ENCODE measurements around the gene CHKB. TPM values are rescaled to one million over a fixed set of nuclear protein-coding genes. Genes with fewer than 3 reads are reported as not detected.

The CHKB gene
- total and polyA plus RNA-seq, 2 of the 4 experiments (the other 2 are of a cell fraction): 8.1 to 36.9 TPM

DNA sequence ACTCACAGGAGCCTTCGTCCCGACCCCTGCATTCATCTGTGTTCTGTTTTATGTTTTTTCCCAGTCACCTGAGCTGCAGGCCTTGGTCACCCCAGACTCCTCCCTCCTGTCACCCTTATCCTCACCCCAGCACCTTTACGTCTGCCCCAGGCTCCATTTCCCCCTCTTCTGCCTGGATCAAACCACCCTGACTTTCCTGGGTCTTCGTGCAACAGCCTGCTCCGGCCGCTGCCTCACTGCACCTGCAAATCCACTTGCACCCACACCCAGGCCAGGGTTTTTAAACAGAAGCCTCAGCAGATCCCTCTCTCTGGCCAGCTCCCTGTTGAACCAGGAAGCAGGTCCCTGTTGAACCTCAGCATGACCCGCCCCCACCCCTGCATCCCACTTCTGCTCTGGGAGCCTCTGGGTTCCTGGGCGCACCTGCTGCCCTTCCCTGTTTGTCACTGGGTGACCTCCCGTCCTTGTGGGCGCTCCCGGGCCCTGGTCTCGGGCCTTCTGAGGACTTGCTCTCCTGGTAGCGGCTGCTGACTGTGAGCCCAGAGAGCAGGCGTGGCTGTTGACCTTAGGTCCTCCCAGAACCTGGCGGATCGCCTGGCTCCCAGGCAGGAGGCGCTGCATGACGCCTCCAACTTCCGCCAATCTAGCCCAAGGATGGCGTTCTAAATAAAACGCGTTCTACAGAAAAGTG is 30.8 kb upstream of the CHKB start:
- no peak overlapping the region for H2AK5ac ChIP-seq (ENCODE audit: low read depth, low read length)
- no peak overlapping the region for H2AFZ ChIP-seq (replicated peaks; ENCODE audit: low read length, poor library complexity)
- in situ Hi-C loops (cut with MboI; ENCODE audit: low sequenced_read_pairs) (no loop called here), dilution Hi-C loops (cut with HindIII; ENCODE audit: low sequenced_read_pairs, unreplicated experiment) (no loop called here), intact Hi-C loops (cut with micrococcal nuclease) (no loop called here)
- H3K56ac ChIP-seq (ENCODE audit: extremely low read depth, insufficient read depth, low read length): no peak overlapping the region
- no peak overlapping the region for H2BK20ac ChIP-seq (ENCODE audit: low read depth, low read length)
- no peak overlapping the region for H3K18ac ChIP-seq (ENCODE audit: low read depth, low read length)
- H2BK5ac ChIP-seq (ENCODE audit: low read depth, low read length, poor library complexity, severe bottlenecking): no peak overlapping the region
- H3K4me2 ChIP-seq (ENCODE audit: low read depth, low read length): no peak overlapping the region
- no peaks in the 10 kb centered on the region for H3K4me1 ChIP-seq (ENCODE audit: control insufficient read depth, insufficient read depth, low read length)
- WGBS, 2 experiments (ENCODE audit: extremely low coverage in 2 of 2, insufficient read length in 1 of 2): 40% methylated on average over 4 of the region's 22 CpGs; no CpG with 5 or more reads in 1 of the 2 experiments
- H3K9me3 ChIP-seq (ENCODE audit: control insufficient read depth, insufficient read depth, low read length): no peaks in the 10 kb centered on the region
- H4K5ac ChIP-seq (ENCODE audit: low read depth, low read length): no peak overlapping the region
- ChIA-PET POLR2A (ENCODE audit: unreplicated experiment) (no interaction called here), CTCF (no interaction called here)
- H3K79me1 ChIP-seq (ENCODE audit: low read depth in 1 of 2, low read length in 2 of 2): no peaks in the 10 kb centered on the region
- ATAC-seq (ENCODE audit: low read depth) (no peak), DNase-seq (no peak)
- H3K9ac ChIP-seq (ENCODE audit: low read depth, low read length): no peak overlapping the region
- no peak overlapping the region for H3K4me3 ChIP-seq (ENCODE audit: insufficient read depth, low read depth, low read length)
- H3K14ac ChIP-seq (replicated peaks; ENCODE audit: low read depth, low read length): no peak overlapping the region
- no peaks in the 10 kb centered on the region for H3K36me3 ChIP-seq (ENCODE audit: control insufficient read depth, insufficient read depth, low read length)
- no TSS peak for BruUV-seq (replicated peaks)
- no peak overlapping the region for H3K27ac ChIP-seq (ENCODE audit: insufficient read depth, low read length)
- H4K20me1 ChIP-seq (ENCODE audit: insufficient read depth, low read length): no peaks in the 10 kb centered on the region; the same call in 1 of the 2 replicates
- H2BK15ac ChIP-seq (ENCODE audit: low read depth, low read length): no peak overlapping the region
- no peak for TF ChIP-seq MXI1 (IDR thresholded peaks at IDR 0.05; ENCODE audit: borderline replicate concordance, low read depth, low read length)
- TF ChIP-seq, protein P1, sequence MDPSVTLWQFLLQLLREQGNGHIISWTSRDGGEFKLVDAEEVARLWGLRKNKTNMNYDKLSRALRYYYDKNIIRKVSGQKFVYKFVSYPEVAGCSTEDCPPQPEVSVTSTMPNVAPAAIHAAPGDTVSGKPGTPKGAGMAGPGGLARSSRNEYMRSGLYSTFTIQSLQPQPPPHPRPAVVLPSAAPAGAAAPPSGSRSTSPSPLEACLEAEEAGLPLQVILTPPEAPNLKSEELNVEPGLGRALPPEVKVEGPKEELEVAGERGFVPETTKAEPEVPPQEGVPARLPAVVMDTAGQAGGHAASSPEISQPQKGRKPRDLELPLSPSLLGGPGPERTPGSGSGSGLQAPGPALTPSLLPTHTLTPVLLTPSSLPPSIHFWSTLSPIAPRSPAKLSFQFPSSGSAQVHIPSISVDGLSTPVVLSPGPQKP (IDR thresholded peaks at IDR 0.05; ENCODE audit: borderline replicate concordance, low read depth, low read length): no peak
- no peak for TF ChIP-seq CHD1 (IDR thresholded peaks at IDR 0.05; ENCODE audit: low read depth, low read length)
- no peak for TF ChIP-seq MAZ (IDR thresholded peaks at IDR 0.05; ENCODE audit: borderline replicate concordance, low read depth, low read length)
- no peak for TF ChIP-seq RCOR1 (IDR thresholded peaks at IDR 0.05; ENCODE audit: insufficient replicate concordance, low read length)
- no peak for TF ChIP-seq CEBPB (IDR thresholded peaks at IDR 0.05; ENCODE audit: low read depth, low read length)
- TF ChIP-seq BHLHE40 (IDR thresholded peaks at IDR 0.05; ENCODE audit: low read depth, low read length): no peak
- no peak for TF ChIP-seq MAFK (IDR thresholded peaks at IDR 0.05; ENCODE audit: low read depth, low read length)
- no peak for TF ChIP-seq CTCF (conservative IDR thresholded peaks at IDR 0.05; ENCODE audit: low read depth, low read length)
- TF ChIP-seq NFE2L2 (IDR thresholded peaks at IDR 0.05; ENCODE audit: low read depth, low read length): no peak
- TF ChIP-seq, protein P2, sequence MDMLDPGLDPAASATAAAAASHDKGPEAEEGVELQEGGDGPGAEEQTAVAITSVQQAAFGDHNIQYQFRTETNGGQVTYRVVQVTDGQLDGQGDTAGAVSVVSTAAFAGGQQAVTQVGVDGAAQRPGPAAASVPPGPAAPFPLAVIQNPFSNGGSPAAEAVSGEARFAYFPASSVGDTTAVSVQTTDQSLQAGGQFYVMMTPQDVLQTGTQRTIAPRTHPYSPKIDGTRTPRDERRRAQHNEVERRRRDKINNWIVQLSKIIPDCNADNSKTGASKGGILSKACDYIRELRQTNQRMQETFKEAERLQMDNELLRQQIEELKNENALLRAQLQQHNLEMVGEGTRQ (IDR thresholded peaks at IDR 0.05; ENCODE audit: low read depth, low read length): no peak
- TF ChIP-seq POLR2A (IDR thresholded peaks at IDR 0.05; ENCODE audit: low read depth, low read length): no peak
- H3K9me1 ChIP-seq (ENCODE audit: insufficient read depth, low read length): no peaks in the 10 kb centered on the region
- no peak overlapping the region for H3K23ac ChIP-seq (ENCODE audit: low read depth, low read length)
- H3K27me3 ChIP-seq (ENCODE audit: control insufficient read depth, insufficient read depth, low read length): peaks cover 42% of the 10 kb centered on the region
- H3K4ac ChIP-seq (ENCODE audit: low read depth, low read length): no peak overlapping the region
- H2AK9ac ChIP-seq (replicated peaks; ENCODE audit: low read depth, low read length, poor library complexity): no peak overlapping the region
- H4K8ac ChIP-seq (ENCODE audit: low read depth in 2 of 2, low read length in 2 of 2): no peak overlapping the region
- H2BK120ac ChIP-seq (ENCODE audit: low read depth, low read length): no peak overlapping the region
- no peak overlapping the region for H4K91ac ChIP-seq (ENCODE audit: insufficient read depth, low read depth, low read length)
